ENCODE results near the gene ATXN7L3.

Gene ATXN7L3

DNA sequence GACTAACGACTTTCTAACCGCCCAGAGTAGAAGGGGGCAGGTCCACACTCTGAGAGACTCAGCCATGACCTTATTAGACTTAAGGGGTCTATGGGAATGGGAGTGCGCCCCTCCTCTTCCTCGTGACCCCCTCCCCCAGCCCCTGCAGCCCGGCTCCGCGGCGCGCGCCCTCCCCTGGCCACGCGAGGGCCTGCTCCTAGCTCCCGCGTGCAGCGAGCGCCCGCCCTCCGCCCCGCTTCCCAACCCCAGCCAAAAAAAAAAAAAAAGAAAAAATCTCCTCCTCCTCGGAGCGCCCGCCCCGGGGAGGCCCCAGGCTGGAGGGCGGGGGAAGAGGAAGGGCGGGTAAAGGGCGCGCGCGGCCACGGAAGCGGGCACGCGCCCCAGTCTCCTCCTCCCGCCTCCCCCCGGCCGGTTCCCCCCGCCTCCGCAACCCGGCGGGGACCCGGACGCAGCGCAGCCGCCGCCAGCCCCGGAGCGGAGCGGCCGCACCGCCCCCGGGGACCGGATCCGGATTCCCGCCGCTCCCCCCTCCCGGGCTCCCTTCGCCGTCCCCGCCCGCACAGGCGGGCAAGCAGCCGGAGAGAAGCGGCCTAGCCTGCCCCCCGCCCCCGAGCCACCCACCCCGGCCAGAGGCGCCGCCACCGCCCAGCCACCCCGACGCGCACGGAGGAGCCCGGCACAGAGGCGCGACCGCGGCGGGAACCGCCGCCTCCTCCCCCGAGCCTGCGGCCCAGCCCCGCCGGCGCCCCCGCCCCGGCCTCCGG, 18.8 kb upstream of the ATXN7L3 start:
- peak; percentile 72 to 74 for DNase-seq (ENCODE audit: low read depth in 2 of 2)

DNA sequence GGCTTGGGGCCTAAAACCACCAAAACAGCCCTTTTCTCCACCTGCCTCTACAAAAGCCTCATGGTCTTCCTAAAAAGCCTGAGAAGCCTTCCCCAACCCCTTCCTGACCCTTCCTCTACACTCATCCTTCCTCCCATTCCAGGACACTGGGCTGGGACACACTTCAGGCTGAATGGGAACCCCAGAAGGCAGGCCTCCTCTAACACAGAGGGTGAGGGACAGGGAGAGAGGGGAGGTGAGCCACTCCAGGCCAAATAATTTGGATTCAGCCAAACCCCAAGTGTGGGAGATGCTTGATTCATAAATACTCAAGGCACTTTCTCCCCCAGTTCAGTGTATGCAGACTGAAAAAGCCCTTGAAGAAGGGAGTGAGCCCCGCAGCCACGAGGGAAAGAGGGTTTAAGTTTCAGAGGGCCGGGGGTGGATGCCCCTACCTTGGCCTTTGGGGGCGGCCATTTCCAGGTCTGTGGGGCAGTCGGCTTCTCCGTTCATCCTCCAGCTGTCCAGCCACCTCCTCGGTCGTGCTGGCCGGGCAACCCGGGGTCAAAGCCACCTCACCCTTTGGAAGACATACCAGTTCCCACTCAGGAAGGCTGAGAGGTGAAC, 18.2 kb upstream of the ATXN7L3 start:
- no peak for DNase-seq (ENCODE audit: low read depth in 2 of 2)

DNA sequence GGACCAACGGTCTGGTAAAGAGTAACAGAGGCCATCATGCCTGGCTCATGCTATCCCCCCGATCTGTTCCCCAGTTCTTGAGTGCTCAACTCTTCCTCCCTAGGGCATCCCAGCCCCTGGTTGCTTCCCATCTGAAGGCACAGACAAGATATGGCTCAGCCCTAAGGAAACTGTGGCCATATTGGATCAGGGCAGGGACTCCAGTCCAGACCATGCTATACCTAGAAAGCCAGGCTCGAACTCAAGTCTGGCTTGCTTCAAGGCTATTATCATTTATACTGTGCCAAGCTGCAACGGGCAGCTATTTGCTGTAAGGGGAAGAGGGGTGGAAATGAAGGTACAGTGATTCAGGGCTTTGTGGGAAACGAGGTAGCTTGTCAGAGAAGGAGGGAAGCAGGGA, 17.0 kb upstream of the ATXN7L3 start:
- DNase-seq (ENCODE audit: low read depth in 2 of 2) = no peak

DNA sequence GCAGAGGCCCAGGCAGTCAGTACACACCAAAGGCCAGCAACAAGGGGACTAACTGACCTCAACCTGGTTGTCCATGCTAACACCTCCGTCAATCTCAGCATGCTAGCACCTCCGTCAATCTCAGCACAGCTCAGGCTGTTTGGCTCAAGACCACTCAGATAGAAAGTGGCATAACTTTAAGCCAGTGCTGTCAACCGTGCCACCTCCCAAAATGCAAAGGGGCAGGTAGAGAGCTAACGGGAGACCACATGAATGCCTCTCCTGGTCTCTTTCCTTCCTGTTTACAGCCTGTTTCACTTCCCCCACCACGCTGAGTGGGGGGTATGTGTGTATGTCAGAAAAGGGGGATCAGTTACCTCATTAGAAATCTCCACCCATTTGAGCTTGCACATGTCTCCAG, 16.5 kb upstream of the ATXN7L3 start:
- DNase-seq (ENCODE audit: low read depth in 2 of 2) = no peak

DNA sequence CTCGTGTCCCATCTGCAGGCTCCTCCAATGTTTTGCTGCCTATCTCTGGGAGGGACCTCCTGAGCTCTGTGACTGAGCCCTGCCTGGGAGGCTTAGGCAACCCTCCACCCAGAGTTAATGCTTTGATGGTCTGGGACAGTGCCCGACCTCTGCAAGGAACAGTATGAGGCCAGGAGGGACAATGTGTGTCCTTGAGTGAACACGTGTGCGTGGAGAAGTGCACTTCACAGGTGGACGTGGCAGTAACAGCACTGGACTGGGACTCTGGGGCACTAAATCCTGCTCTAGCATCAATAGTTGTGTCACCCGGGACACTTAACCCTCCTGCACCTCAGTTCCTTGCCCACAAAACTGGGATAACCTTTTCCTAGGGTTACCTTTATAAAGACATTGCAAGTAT, 15.2 kb upstream of the ATXN7L3 start:
- DNase-seq (ENCODE audit: low read depth in 2 of 2) = no peak

DNA sequence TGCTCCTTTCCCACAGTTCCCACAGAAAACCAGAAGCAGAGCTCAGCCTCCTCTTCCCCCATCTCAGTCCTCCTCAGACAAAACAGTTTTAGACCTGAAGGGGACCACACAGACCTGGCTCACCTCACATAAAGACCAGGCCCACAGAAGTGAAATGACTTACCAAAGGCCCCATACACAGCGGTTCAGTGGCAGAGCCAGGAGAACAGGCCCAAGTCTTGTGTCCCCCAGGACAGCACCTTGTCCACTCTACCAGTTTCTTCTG, 14.5 kb upstream of the ATXN7L3 start:
- no peak for DNase-seq (ENCODE audit: low read depth in 2 of 2)

DNA sequence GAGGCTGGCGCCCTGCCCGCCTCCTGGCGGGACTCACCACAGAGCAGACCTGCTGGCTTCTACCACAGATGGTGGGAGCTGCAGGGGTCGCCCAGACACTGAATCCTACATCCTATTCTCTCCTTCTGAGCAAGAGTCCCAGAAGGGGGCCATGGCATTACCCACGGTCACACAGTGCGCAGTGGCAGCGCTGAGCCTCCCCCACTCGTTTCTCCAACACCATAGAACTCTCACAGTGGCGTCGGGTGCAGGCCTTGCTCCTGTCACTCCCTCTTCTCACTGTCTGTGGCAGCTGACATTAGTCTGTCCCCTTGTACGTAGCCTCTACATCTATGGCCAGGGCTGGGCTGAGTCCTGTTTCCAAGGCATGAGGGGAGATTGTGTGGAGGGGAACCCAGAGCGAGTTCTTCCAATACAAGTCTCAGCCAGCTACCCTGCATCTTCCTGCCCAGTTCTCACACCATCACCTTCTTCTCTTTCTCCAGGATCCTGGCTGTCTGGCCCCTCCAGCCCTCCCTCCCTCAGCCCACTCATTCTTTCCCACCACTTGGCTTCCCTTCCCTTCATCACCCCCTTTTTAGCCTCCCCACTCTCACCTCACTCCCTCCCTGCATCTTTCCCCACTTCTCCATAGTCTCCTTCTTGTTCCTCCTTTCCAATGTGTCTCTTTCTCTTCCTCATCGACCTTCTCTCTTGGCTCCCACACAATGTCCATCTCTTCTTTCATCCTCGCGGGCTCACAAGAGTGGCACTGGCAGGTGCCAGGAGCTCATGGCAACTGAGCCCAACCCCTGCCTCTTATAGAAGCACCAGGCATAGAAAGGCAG, 13.9 kb upstream of the ATXN7L3 start:
- DNase-seq (ENCODE audit: low read depth in 2 of 2) = no peak

DNA sequence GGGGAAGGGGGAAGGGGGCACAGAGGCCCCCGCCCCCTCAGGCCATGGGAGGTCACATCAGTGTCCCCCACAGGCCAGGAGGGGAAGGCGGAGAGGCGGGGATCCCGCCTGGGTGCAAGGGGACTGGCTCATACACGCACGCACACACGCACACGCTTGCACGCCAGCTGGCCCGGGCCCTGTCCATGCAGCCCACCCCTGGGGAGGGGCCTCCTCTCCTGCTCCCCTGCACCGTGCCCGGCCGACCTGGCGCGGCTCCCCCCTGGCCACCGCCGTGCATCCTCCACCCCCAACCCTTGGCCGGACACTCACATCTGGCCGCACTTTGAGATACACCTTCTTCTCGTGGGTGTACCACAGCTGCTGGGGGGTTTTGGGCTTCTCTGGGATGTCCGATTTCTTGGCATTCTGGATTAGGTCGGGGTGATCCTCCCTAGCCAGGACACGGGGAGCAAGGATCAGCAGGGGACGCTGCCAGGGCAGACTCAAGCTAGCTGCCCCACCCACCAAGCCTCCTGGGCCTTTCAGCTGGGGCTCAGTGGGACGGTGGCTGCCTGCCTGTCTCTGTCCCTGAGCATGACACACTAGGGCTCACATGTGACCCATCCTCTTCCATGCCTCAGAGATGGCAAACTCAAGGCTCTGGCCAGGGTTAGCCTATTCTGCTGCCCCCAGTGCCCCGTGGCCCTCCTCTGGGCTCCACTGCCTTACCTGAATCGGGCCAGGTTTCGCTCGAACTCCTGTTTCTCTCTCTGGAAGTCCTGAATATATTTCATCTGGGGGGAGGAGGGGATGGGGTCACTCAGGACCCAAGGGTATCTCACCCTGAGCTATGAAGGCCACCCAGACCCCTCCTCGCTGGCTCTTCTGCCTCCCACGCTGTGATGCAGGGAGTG, 13.1 kb upstream of the ATXN7L3 start:
- no peak for DNase-seq (ENCODE audit: low read depth in 2 of 2)

DNA sequence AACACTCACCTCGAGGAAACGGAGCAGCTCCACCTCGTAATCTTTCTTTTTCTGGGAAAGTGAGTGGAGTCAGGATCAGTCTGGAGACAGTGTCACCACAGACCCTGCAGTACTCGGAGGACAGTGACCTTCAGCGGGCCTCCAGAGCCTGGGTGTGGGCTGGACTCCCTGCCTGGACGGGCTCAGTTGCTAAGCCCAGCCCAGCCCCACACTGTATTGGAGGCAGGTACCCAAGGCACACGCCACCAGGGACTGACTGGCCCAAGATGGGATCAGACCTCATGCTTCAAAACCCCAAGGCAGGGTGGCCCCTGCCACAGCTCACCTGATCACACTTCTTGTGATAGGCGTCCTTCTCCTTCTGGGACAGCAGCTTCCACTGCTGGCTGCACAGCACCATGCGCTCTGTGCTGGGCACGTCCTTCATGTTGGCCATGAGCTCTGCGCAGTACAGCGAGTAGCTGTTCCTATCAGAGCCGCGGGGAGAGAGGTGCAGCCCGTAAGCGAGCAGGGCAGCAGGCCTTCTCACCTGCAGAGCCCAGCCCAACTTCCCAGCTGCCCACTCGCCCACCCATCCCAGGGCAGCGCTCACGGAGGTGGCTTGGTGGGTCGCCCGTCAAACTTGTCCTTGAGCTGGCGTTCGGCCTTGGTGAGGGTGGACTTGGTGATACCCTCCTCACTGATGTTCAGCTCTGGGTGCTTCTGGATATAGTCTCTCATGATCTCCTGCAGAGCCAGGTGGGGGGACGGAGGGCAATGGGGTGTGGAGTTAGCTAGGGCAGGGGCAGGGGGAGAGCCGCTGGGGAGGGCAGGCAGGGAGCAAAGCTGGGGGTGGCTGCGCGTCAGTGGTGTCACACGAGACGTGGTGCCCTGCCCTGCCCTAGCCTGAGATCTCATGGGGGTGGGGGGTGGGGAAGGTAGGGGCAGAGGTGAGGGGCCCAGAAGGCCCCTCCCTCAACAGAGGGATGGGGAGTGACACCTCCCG, 11.9 kb upstream of the ATXN7L3 start:
- no peak for DNase-seq (ENCODE audit: low read depth in 2 of 2)

DNA sequence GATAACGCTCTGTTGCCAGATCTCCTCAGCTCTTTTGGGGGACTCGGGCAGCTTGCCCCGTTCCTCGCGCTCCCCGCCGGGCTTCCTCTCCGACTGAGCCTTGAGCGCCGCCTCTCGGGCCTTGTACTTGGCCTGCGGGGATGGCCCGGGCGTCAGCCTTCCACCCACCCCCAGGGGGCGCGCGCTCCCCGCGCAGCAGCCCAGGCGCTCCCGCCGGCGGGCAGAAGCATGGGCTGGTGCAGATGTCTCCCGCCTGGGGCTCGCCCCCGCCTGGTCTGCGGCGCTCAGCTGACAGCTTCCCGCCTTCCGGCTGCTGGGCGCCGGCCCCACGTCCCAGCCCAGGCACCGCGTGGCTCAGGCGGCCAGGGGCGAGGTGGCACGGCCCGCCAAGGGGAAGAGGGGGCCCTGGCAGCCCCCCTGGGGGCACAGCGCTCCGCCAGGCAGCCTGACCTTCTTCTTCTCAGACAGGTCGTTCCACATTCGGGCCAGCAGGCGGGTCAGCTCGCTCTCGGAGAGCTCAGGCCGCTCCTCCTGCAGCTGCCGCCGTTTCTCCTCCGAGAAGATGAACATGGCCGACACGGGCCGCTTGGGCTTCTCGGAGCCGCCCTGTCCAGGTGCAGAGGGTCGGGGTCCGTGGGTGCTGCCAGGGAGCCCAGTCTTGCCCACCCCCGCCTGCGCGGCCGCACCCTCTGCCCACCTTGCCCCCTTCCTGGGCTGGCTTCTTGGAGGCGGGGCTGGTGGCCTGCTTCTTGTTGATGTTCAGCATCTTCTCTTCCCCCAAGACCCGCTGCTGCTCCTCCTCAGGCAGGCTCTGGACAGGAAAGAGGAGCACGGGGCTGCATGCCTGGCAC, 10.9 kb upstream of the ATXN7L3 start:
- peak; percentile 78 to 80 for DNase-seq (ENCODE audit: low read depth in 2 of 2)

DNA sequence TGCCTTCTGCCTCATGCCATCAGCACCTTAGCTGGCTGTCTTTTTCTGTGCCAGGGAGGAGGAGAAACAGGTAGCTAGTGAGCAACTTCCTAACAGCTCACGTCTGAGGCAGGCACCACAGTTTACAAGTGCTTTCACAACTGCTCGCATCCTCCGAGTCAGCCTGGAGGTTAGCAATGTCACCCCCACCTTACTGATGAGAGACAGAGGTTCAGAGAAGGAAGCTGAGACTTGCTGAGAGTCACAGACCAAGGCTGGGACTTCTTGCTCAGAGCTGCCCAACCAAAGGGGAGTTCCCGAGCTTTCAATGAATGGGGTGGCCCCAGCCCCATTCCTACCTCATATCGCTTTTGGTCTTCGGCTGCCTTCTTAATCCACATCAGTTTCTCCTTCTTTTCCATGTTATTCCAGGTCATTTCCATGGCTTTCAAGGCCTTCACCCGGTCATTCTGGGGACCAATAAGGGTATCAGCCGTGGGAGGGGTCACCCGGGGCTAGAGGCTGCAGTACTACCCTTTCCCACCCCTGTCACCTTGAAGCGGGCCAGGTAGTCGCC, 10.2 kb upstream of the ATXN7L3 start:
- no peak for DNase-seq (ENCODE audit: low read depth in 2 of 2)

DNA sequence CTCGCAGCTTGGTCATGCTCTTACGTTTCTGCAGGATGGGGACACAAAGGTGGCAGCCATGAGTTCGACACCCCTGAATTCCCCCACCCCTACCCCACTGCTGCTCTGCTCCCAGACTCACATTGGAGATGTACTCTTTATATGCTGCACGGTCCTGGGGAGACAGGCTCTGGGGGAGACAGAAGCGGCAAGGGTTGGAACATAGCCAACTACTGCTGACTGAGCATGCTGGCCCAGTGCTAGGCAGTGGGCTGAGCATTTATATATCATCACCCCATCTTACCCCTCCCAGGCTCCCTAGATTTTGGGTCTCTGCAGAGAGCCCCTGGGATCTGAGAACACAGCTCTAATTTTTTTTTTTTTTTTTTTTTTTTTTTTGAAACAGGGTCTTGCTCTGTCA, 8.1 kb upstream of the ATXN7L3 start:
- no peak for DNase-seq (ENCODE audit: low read depth in 2 of 2)

DNA sequence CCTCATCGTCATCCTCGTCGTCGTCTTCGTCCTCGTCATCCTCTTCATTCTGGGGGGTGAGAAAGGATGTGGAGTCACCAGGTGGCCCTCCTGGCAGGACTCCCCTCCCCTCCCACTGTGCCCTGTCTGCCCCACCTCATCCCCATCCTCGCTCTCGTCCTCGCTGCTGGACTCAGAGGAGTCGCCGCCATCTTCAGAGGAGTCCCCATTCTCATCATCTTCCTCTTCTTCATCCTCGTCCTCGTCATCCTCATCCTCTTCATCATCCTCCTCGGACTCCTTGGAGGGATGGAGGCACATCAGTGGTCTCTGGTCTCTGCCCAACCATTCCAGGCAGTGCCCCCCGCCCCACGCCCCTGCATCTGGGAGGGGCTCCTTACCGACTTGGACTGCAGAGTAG, 7.6 kb upstream of the ATXN7L3 start:
- no peak for DNase-seq (ENCODE audit: low read depth in 2 of 2)

DNA sequence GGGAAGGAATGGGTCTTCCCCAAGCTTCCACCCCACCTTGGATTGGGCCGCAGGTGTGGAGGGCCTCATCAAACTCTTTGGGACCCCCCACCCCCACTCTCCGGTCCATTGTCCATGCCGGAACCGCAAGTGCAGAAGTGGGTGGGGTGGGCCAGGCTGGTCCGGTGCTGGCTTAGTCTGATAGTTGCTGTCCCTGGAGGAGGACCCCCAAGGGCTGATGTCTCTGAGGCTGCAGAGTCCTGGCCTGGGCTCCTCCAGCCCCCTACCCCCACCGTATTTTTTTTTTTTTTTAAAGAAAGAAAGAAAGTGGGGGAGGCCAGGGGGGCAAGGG, 7.1 kb upstream of the ATXN7L3 start:
- no peak for DNase-seq (ENCODE audit: low read depth in 2 of 2)

DNA sequence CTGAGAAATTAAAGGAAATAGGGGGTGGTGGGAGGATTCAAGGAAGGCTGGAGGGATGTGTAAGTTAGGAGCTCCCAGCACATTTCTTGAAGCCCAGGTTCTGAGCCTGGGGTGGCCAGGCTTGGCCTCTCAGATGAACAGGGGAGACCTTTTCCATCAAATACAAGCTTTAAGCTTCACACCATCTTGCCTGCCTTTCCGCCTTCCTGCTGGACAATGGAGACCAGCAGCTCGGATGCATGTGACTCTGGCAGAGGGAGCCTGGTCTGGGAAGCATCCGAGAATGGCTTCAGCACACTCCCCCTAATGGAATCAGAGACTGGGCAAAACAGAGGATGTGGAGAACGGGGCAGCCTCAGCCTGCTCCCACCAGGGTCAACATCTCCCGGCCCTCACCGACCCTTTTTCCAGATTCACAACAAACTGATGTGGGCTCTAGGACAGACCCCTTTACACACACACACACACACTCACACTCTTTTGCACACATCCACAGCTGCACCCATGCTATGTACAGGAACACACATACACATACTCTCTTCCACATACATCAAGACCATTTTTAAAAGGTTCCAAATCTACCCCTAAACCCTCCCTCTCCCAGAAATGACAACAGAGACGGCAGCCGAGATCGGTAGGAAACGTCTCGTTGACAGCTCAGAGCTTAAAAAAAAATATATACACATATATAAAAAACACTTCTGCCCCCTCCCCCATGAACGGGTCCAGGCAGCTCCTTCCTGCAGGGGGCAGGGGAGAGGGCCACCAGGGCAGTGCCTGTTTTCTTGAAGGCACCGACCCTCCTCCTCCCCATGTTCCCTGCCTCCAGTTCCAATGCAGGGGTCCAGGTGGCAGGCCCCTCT, 6.5 kb upstream of the ATXN7L3 start:
- no peak for DNase-seq (ENCODE audit: low read depth in 2 of 2)

DNA sequence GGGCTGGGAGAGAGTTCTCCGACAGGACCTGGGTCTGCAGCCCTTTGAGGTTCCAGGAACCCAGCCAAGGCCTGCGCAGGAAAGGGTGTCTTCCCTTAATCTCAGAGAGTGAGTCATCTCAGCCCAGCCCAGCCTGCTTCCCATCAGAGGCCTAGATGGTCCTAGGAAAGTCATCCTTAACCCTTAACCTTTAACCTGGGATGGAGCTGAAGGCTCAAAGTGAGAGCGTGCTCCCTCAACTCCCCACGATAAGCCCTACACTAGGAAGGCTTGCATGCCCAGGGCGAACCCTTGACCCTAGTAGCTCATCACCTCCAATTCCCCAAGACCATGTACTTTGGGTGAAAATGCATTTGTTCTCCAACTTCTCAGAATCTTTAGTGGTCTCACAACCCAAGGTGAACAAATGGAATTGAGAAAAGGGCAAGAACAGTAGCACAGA, 4.8 kb upstream of the ATXN7L3 start:
- DNase-seq (ENCODE audit: low read depth in 2 of 2) = no peak

DNA sequence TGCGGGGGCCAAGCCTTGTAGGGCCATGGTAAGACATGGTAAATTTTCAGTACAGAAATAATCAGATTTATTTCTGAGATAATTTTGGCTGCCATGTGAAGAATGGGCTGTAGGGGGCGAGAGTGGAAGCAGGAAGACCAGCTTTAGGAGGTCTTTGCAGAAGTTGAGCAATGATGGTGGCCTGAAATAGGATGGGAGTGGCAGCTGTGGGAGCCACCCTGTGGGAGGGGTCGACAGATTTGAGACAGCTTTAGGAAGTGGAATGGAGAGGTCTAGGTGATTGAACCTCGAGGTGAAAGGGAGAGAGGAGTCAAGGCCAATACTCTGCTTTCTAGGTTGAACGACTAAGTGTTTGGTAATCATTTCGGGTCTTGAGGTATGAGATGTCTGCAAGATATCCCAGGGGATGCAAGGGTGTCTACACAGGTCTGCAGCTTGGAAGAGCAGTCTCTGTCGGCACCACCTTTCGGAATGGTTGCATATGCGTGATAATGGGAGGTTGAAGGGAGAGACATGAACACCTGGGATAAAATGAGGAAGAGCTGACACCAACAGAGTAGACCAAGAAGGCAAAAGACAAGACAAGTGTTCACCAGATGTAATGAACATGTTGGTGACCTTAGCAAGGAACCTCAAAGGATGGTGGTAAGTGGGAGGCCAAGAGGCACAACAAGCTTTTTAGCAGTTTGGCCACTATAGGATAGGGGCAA, 4.2 kb upstream of the ATXN7L3 start:
- DNase-seq (ENCODE audit: low read depth in 2 of 2) = no peak

DNA sequence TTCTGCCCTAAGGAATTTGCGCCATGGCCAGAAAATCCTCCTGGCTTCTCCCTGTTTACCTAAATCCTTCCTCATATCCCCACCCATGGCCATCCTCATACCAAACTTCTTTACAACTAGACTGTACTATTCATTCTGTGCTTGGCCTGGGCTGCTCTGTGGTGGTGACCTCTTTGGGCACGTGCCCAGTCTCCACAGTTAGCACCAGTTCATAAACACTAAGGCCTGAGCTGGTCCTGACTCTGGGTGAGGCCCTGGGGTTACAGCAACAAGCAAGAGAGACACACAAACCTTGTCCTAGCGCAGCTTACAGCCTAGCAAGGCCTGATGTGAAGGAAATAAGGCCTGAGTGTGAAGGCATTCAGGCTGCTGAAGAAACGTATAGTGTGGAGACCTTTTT, 3.1 kb upstream of the ATXN7L3 start:
- no peak for DNase-seq (ENCODE audit: low read depth in 2 of 2)

Measured in activated CD8-positive, alpha-beta memory T cell treated with anti-CD3 and anti-CD28 coated beads for 4 hours (primary cell).